Inflammatory macrophage treated with lipopolysaccharide for 4 hours (primary cell): ENCODE data around the gene PLCL1.
A peak's percentile ranks its signal among the peaks of the same experiment; 100 is the strongest.

ENCODE experiments used
- DNase-seq: peaks from one replicate; pipeline ENCODE4 v3.0.0-alpha.2; 2020

PLCL1 gene

GRCh38 chr2:197857476-197858107 lies 53.2 kb downstream of the PLCL1 start:
- DNase-seq, result peak; percentile 83

GRCh38 chr2:197858607-197859140 lies 54.3 kb downstream of the PLCL1 start:
- no peak for DNase-seq

DNA sequence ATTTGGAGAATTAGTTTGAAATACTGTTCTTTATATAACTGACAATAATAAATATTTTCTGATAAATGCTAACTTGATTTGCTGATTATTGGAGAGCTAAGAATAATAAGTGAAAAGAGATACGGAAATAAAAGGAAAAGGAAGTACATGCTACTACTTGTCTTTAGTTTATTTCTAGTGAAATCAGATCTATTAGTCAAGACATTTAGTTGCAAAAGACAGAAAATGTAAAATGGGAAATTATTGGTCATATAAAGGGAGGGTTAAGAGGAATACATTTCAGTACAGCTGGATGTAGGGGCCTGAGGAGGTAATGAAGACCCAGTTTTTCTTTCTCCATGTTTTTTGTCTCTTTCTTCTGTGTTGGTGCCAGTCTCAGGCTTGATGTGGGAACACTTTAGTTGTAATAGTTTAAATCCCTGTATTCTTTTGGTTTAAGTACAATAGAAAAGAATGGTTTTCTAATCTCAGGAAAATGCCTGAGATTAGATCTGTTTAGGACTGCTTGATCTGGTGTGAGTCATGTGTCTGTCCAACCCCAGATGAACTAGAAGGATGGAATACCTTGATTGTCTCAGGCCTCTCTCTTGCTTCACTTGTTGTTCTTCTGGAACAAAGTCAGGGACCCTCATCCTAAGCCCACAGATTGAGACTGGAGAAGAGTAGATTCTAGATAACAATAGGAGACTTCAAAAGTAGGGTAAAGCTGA lies 58.0 kb downstream of the PLCL1 start:
- DNase-seq, result peak; percentile 67

- peak; percentile 6 for DNase-seq
Measured at GRCh38 chr2:197863744-197864143, 59.4 kb downstream of the PLCL1 start.

GRCh38 chr2:197866455-197866854 lies 62.1 kb downstream of the PLCL1 start:
- no peak for DNase-seq

- no peak for DNase-seq
Measured at GRCh38 chr2:197867033-197867432, 62.6 kb downstream of the PLCL1 start.

- no peak for DNase-seq
Measured at GRCh38 chr2:197867624-197868023, 63.2 kb downstream of the PLCL1 start.

GRCh38 chr2:197868206-197868605 lies 63.8 kb downstream of the PLCL1 start:
- no peak for DNase-seq

DNA sequence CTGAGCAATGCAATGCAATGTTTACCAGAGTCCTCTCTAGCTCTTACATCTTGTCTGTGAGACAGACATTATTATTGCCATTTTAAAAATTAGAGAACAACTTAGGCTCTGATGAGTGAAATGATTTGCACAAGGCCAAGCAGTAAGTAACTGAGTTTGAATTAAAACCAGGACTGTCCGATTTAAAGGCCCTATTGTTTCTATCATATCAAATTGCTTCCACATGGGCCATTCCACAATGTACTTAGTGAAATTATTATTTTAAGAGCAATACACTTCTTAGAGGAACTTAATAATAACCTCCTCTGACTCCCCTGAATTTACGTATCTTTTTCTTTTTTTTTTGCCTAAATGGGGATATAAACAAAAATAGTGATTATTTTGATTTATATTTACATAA lies 64.6 kb downstream of the PLCL1 start:
- no peak for DNase-seq

- DNase-seq, result peak; percentile 32
Measured at GRCh38 chr2:197869501-197870111, 65.2 kb downstream of the PLCL1 start.

GRCh38 chr2:197870137-197870536 lies 65.7 kb downstream of the PLCL1 start:
- DNase-seq, result no peak

GRCh38 chr2:197871780-197872456 lies 67.5 kb downstream of the PLCL1 start:
- DNase-seq, result no peak

DNA sequence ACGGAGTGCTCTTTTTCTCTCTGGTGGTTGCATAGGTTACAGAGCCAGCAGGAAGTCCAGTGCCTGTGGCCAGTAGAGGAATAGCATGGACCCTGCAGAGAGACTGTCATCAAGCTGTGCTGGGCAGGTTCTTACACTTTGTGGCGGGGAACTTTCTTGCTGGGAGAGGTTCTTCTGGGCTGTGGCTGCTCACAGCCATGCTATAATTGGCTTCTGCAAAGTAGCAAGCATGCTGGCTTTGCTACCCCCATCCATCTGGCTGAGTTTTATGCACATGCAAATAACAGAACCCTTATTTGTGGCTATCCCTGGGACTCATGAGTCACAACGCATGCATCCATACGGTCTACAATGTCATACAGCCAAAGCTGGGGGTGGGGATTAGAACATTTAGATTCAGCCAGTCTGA lies 68.9 kb downstream of the PLCL1 start:
- no peak for DNase-seq

DNA sequence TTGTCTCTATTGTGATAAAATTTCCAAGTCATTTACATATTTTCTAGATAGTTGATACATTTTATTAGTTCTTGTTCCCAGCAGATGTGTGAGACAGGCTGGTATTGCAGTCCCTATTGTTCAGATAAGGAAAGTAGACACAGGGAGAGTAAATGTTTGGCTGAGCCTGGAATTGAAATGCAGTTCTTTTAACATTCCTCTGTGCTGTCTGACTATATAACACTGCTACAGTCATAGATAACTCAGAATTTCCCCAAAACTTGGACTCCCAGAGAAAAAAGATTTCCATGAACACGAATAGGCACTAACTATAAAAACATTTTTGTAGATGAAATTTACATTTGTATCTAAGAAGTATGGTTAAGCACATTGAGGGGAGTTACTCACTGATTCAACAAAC lies 71.4 kb downstream of the PLCL1 start:
- DNase-seq, result no peak

- DNase-seq, result no peak
Measured at GRCh38 chr2:197876524-197876923, 72.1 kb downstream of the PLCL1 start.

DNA sequence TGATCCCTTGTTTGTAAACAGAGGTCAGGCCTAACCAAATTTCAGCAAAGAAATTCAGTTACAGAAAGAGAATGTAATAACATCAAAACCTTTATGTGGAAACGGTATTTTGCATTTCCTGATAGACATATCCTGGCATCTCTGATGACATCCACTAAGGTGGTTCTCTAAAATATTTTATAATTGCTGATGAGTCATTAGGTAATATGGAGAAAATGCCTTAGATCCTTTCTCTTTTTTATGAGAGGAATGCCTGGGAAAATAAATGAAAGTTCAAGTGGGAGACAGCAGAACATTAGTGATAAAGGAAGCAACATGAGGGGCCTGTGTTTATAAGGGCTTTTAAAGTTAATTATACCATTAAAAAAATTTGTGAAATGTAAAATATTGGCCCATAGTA lies 72.6 kb downstream of the PLCL1 start:
- no peak for DNase-seq

DNA sequence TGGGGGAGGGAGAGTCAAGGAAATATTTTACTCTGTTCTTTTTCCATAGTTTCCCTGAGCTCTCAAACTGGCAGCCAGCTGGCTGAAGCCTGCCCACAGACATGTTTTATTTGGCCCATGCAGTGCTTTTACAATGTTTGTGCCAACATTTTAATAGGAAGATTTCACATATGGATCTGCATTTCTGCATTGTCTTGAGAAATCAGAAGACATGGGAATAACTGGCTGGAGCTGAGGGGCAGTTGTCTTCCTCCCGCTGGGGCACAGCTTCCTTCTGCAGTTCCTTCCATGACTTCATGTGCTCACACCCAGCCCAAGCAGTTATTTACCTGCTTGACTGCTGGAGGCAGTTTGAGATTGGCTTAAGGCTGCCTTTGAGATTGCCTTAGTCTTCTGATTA lies 74.4 kb downstream of the PLCL1 start:
- no peak for DNase-seq

GRCh38 chr2:197879812-197880408 lies 75.5 kb downstream of the PLCL1 start:
- no peak for DNase-seq

DNA sequence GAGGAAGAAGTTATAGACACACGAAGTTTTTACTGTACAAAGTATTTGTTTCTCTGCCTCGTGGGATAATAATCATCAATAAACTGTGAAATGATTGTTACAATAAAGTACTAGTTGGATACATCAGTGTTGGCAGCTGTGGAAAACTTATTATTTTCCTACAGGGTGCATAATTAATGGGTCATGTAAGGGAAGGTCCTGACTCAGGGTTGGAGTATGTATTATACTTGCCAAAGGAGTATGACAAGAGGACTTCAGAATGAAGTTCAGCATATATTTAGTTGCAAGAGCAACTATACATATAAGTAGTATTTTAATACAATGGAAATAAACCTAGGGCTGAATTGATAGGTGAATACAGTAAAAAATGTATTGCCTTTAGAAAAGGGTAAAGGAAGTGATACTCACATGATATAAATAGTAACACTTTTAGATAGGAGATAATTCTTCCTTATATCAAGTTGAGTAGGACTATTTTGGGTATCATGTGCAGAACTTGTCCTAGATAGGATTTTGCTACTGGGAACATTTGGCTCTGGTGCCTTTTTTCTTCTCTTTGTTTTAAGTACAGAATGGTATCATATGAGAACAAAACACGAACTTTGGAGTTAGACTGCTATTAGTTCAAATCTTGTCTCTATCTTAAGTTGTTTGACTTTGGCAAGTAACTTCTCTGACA lies 79.1 kb downstream of the PLCL1 start:
- no peak for DNase-seq

- no peak for DNase-seq
Measured at GRCh38 chr2:197884252-197884651, 79.9 kb downstream of the PLCL1 start.

- no peak for DNase-seq
Measured at GRCh38 chr2:197885126-197885525, 80.7 kb downstream of the PLCL1 start.

- DNase-seq, result no peak
Measured at GRCh38 chr2:197885587-197885986, 81.2 kb downstream of the PLCL1 start.
